GM13977 (cell line): ENCODE data around the gene TSPYL1.
"Not testable (repeated sequence)": the region's sequence is repeated elsewhere in the genome, so short reads cannot be mapped to it uniquely, and the experiment has no call there.

Experiments used
- DNase-seq: peaks from one replicate; pipeline ENCODE4 v3.0.0; 2012; ENCODE audit warnings: low spot score
- in situ Hi-C: fragments of 300-500 bp; cut with MboI; formaldehyde crosslinking; loops from one replicate; pipeline ENCODE4 v1.12.0; 2022; ENCODE audit warnings: low sequenced_read_pairs, low pct_unique_long_range_greater_than_20kb, mixed read lengths, inconsistent platforms; ENCODE audit not compliant: unreplicated experiment
- TF ChIP-seq, protein P1 (sequence below): IDR thresholded peaks from 2 replicates; pipeline ENCODE4 v1.5.1; 2012; ENCODE audit warnings: mild to moderate bottlenecking, control low read depth; ENCODE audit not compliant: insufficient read depth; ENCODE audit errors: extremely low read depth, missing control alignments

TSPYL1 gene

DNA sequence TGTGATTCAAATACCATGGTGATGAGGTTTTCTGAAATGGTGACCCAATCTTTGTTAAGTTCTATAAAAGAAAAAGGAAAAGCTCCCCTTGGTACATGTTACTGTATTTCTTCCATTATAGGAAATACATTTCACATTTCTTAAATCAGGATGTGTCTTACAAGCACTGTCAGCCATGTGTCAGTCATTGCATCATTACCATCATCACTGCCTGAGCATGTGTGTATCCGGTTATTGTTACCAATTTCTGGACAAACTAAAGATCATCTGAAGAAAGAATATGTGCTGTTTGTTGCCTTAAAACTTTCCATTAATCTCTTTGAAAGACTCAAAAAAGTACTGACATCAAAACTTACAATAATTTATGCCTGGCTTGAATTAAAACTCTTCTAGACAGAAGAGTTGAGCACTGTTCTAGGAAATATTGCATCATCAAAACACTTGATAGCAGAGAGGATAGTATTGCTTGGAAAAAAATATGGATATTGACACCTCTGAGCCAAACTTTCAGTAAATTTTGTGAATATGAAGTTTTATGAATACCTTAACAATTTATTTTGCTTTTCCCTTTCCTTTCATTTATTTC lies 7.1 kb upstream of the TSPYL1 start:
- TF ChIP-seq, protein P1, sequence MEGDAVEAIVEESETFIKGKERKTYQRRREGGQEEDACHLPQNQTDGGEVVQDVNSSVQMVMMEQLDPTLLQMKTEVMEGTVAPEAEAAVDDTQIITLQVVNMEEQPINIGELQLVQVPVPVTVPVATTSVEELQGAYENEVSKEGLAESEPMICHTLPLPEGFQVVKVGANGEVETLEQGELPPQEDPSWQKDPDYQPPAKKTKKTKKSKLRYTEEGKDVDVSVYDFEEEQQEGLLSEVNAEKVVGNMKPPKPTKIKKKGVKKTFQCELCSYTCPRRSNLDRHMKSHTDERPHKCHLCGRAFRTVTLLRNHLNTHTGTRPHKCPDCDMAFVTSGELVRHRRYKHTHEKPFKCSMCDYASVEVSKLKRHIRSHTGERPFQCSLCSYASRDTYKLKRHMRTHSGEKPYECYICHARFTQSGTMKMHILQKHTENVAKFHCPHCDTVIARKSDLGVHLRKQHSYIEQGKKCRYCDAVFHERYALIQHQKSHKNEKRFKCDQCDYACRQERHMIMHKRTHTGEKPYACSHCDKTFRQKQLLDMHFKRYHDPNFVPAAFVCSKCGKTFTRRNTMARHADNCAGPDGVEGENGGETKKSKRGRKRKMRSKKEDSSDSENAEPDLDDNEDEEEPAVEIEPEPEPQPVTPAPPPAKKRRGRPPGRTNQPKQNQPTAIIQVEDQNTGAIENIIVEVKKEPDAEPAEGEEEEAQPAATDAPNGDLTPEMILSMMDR = no peak
- in situ Hi-C loops = loop anchor here (10.0 kb wide), 1 partner anchor 248 kb away; no protein-coding TSS in a partner anchor
- DNase-seq = no peak

- not testable (repeated sequence) for DNase-seq
- in situ Hi-C loops = loop anchor here (10.0 kb wide), 1 partner anchor 250 kb away; no protein-coding TSS in a partner anchor
These were observed 5.3 kb upstream of the TSPYL1 start for GRCh38 chr6:116284984-116285383.

GRCh38 chr6:116283191-116283590 lies 3.5 kb upstream of the TSPYL1 start:
- no peak for DNase-seq
- TF ChIP-seq, protein P1 = no peak
- in situ Hi-C loops = loop anchor here (10.0 kb wide), 1 partner anchor 252 kb away; no protein-coding TSS in a partner anchor

DNA sequence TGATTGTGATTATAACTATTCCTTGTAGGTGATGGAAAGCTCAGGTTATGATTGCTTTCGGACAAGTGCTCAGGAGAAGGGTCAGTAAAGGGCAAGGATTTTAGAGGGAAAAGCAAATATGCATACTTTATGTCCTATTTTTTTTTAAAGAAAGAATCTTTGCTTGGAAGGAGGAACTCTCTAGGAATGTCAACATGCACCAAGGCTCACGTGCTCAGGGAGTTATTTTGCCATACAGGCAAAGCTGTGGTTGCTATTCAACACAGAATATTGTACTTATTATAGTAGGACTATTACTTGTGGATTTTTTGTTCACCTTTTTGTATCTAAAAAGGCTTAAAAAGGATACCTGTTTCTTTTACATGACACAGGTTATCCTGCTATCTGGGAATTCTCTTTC lies 3.0 kb upstream of the TSPYL1 start:
- in situ Hi-C loops = loop anchor here (10.0 kb wide), 1 partner anchor 252 kb away; no protein-coding TSS in a partner anchor
- DNase-seq = no peak
- TF ChIP-seq, protein P1 = no peak

- in situ Hi-C loops = loop anchor here (10.0 kb wide), 1 partner anchor 254 kb away; no protein-coding TSS in a partner anchor
- TF ChIP-seq, protein P1 = no peak
- DNase-seq = no peak
These were observed 1.2 kb upstream of the TSPYL1 start for GRCh38 chr6:116280933-116281316.

DNA sequence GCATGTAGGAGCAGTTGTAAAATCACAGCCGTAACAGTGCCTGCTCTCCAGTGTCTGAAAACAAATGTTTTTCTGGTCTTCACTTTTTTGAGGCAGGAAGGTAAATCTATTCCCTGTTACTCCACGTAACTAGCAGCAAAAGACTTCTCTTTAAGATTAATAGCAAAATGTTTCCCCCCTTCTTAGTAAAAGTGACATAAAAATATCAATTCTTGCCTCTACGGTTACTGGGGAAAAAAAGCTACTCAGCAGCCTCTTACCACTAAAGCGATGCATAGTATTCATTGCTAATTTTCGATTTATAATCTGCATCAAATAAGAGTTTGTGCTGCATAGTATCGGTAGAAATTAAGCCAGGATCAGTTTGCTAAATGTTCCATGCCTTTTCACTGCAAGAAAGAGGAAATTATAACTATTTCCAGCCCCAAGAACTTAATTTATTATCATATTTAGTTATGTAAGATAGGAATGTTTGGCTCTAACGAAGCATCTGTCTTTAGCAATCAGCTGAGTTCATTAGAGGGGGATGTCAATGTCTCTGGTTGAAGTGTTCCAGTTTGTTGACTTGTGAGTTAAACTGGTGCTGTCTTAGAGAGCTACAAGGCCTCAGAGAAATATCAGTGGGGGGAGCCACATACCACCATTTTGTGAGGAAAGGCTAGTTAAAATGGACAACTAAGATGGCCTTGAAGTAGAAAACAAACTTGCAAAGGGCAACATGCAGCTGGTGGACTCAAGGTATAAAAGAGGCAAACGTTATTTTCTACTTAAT lies 617 bp upstream of the TSPYL1 start:
- no peak for DNase-seq
- in situ Hi-C loops = loop anchor here (10.0 kb wide), 1 partner anchor 254 kb away; no protein-coding TSS in a partner anchor
- TF ChIP-seq, protein P1 = no peak

GRCh38 chr6:116278854-116279231 lies 887 bp downstream of the TSPYL1 start:
- DNase-seq = no peak
- in situ Hi-C loops = no loop called here
- TF ChIP-seq, protein P1 = no peak
